Adipose tissue (tissue), 3 donors: ENCODE data around the gene LDAH. TPM values are rescaled to one million over a fixed set of nuclear protein-coding genes. Genes with fewer than 3 reads are reported as not detected.

Source experiments
- H3K27ac ChIP-seq: one replicate; pipeline ENCODE4 v1.5.1; 2013; ENCODE audit warnings: low read depth, low read length
- WGBS, 3 donors: extraction: QIAGEN DNeasy Blood & Tissue Kit; methylation state at CpG; one replicate each; pipeline ENCODE4 v1.1.7; 2013; 5-methylcytosine and 5-hydroxymethylcytosine counted together
- polyA plus RNA-seq, 3 donors: library from polyadenylated mRNA; stranded (reverse); fragments of 200-250 nt; gene quantifications; one replicate each; pipeline ENCODE4 v1.2.3, GENCODE V29; 2013
- donor health status: healthy with polysubstance abuse.
- donor health status: Bipolar disorder and iron deficiency.
- donor health status: healthy.

Gene LDAH
- polyA plus RNA-seq, 3 donors, result 6.3 to 8.2 (median 7.0) TPM

DNA sequence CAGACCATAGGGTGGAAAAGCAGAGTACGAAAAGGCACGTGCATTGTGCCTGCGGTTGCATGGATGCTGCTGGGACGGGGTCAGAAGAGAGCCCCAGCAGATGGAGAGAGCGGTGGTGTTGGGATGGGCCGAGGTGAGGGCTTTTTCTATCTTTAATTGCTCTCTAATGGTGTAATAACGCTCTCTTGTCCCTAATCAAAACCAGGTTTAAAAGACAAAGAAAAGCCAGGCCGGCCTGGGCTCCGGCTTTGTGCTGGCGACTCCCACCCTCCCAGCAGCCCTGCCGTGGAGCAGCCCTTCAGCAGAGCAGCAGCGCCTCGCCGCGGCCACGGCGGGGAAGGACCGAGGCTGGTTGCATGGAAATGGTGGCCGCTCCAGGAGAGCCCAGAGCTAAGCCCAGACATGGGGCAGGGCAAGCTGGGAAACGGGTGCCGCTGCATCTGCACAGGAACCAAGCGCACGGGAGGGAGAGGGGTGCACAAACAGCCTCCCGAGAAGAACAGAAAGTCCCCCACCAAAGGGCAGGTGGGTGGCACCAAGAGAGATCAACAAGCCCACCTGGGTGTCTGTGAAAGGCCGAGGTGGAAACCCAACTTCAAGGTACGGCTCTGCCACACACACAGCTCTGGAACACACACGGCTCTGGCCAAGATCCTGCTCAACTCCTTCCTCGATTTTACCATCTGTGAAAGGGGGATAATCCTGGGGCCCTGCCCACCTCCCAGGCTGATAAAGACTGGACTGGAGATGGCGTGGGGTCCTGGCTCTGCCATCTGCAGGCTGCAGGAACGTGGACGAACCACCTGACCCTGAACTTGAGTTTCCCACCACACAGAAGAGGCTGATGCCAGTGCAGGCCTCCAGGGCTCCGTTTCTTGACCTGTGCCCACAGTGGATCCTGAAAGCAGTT lies 187.0 kb downstream of the LDAH start:
- WGBS, 3 donors, result 34 to 40% (median 38%) methylated on average over 32 of the region's 32 CpGs
- H3K27ac ChIP-seq, result no peak overlapping the region

DNA sequence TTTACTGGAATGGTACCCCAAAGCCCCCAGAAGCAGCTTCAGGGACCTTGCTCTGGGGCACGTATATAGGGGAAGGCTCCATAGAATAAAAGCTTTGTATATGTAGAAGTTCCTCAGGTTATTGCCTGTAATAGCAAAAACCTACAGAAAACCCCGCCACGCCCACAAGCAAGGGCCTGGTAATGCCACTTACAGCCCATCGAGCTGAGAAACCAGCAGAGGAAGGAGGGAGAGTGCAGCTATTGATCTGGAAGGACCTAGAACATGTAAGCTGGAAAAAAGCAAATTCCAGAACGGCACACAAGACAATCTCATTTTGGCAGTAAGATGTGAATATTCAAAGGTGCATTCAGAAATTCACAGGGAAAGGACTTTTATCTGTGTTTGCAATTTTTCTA lies 187.8 kb downstream of the LDAH start:
- 75 to 78% (median 77%) methylated on average over 5 of the region's 5 CpGs for WGBS, 3 donors
- H3K27ac ChIP-seq, result no peak overlapping the region

DNA sequence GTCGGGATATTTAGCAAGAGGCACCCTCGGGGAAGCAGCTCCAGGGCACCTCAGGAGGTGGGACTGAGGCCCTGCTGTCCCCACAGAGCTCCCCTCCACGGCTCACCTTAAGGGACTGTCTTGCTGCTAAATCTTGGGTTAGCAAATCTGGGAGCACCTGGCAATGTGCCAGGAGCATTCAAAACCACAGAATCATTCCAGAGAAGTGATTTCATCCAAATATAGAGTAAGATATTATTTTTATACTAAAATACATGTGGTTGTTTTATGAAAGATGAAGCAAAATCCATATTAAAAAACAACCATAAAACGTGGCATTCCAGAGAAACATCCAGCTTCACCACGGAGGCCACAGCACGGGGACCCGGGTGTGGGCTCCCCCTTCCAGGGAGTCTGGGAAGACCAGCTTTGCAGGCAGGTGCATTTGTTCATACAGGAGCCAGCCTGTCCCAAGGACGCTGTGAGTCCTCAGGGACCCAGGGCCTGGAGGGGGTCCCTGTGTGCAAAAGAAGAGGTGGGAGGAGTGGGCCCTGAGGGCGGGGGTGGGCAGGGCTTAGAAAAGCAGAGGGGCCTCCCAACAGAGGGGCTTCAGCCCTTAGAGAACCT lies 188.3 kb downstream of the LDAH start:
- no peak overlapping the region for H3K27ac ChIP-seq
- WGBS, 3 donors, result 55 to 67% (median 57%) methylated on average over 9 of the region's 9 CpGs

Other genes with a start within 250 kb of the LDAH start
- 10 to 100 TPM; 11.9 to 25.1 (median 14.8) TPM for gene HS1BP3, start 172.0 kb downstream of the LDAH start, polyA plus RNA-seq
- under 1 TPM in 2 of 3 donors, not detected in 1; 0.02 to 0.09 TPM for gene GDF7, start 156.0 kb downstream of the LDAH start, polyA plus RNA-seq
- gene APOB, start 221.0 kb upstream of the LDAH start, polyA plus RNA-seq, result 1 to 10 TPM in 1 of 3 donors, under 1 TPM in 2; 0.12 to 6.2 (median 0.22) TPM